Activated naive CD4-positive, alpha-beta T cell treated with anti-CD3 and anti-CD28 coated beads for 36 hours (primary cell): ENCODE data around the gene IRS1. TPM values are rescaled to one million over a fixed set of nuclear protein-coding genes. Genes with fewer than 3 reads are reported as not detected.
A peak's percentile ranks its signal among the peaks of the same experiment; 100 is the strongest.

Experiments
- CTCF ChIA-PET: fragments of 350-600 bp; sonication (Branson Sonifier 250); formaldehyde crosslinking; loops from one replicate; lab custom pipeline; 2021; ENCODE audit warnings: antibody characterized with exemption; lab: Charles Lee
- DNase-seq: peaks from one replicate; pipeline ENCODE4 v3.0.0-alpha.2; 2020
- H3K27ac Mint-ChIP-seq: one replicate; pipeline ENCODE4 v1.8.0; 2021; ENCODE audit warnings: mild to moderate bottlenecking, mixed read lengths
- H3K27me3 Mint-ChIP-seq: one replicate; pipeline ENCODE4 v1.8.0; 2021; ENCODE audit warnings: low read depth, mixed read lengths
- H3K36me3 Mint-ChIP-seq: one replicate; pipeline ENCODE4 v1.8.0; 2021; ENCODE audit warnings: low read depth, mixed read lengths
- H3K4me1 Mint-ChIP-seq: one replicate; pipeline ENCODE4 v1.8.0; 2021; ENCODE audit warnings: low read depth, mixed read lengths
- H3K4me3 Mint-ChIP-seq: one replicate; pipeline ENCODE4 v1.8.0; 2021; ENCODE audit warnings: mild to moderate bottlenecking, moderate library complexity, mixed read lengths
- H3K9me3 Mint-ChIP-seq: one replicate; pipeline ENCODE4 v1.8.0; 2021; ENCODE audit warnings: mixed read lengths
- intact Hi-C: fragments of 100-400 bp; cut with micrococcal nuclease; formaldehyde crosslinking; loops from one replicate; pipeline ENCODE4 v1.15.1; 2023
- total RNA-seq, 2 experiments: library from RNA; stranded (reverse); gene quantifications; one replicate each; pipeline ENCODE4 v1.2.3, GENCODE V29; 2021

Gene IRS1
- total RNA-seq, 2 experiments from 2014 or later: 2.6 to 2.7 TPM

DNA sequence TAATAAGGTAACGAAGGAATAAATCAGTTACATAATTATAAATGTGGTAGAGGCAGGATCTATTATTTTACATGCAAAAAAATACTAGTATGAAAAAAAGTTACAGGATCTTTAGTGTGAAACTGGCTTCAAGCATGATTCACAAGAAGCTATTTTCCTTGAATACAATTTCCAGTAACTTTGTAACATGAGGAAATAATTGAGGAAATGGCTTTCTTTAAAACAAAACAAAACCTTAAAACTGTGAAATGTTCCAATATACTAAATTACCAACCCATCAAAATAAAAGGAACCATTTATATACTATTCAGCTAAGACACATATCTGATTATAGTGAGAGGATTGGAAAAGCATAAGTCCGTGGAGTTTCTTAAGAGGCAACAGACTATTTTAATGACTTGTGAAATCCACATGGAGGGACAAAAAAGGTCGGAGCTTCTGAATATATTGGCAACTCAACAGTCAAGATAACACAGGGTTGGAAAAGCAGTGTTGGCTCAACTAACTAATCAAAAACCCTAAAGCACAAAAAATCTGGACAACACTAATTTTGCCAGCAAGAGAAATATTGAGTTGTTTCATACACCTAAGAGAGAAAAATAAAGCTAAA, 10.6 kb downstream of the IRS1 start:
- CTCF ChIA-PET: interaction anchor here (1.0 to 1.1 kb wide), 2 partner anchors 14 to 15 kb away, joined by 3 read pairs; no protein-coding TSS in a partner anchor
- intact Hi-C loops: loop anchor here (2.0 kb wide), 1 partner anchor 54 kb away; no protein-coding TSS in a partner anchor
- Mint-ChIP-seq H3K9me3 (no peaks in the 10 kb centered on the region), H3K27me3 (no peaks in the 10 kb centered on the region), H3K4me1 (peaks cover 28% of the 10 kb centered on the region), H3K27ac (no peak overlapping the region), H3K4me3 (no peak overlapping the region), H3K36me3 (no peaks in the 10 kb centered on the region)
- no peak for DNase-seq

DNA sequence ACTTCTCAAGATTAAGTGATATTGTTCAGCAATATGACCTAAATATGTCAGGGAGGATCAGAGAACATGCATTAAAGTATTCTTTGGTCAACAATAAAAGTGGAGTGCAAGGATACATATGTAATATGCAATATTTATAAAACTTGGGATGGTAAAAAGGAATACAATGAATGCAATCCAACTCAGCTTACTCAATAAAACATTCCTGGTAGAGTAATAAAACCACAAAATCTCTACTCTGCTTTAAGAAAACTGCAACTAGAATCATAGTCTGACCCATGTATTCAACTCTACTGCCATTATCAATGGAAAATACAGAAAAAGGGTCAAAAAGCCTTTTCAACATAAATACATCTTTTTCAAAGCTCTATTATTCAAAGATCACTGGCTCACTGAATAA, 11.6 kb downstream of the IRS1 start:
- H3K9me3 Mint-ChIP-seq: no peaks in the 10 kb centered on the region
- no peaks in the 10 kb centered on the region for H3K27me3 Mint-ChIP-seq
- H3K36me3 Mint-ChIP-seq: no peaks in the 10 kb centered on the region
- no peak overlapping the region for H3K4me3 Mint-ChIP-seq
- intact Hi-C loops: loop anchor here (2.0 kb wide), 1 partner anchor 53 kb away; no protein-coding TSS in a partner anchor
- DNase-seq: no peak
- peaks cover 23% of the 10 kb centered on the region for H3K4me1 Mint-ChIP-seq
- CTCF ChIA-PET: interaction anchor here (0.6 to 0.7 kb wide), 2 partner anchors 225 to 381 kb away, joined by 3 to 4 read pairs; no protein-coding TSS in a partner anchor
- H3K27ac Mint-ChIP-seq: no peak overlapping the region

- Mint-ChIP-seq H3K9me3 (no peaks in the 10 kb centered on the region), H3K4me1 (no peaks in the 10 kb centered on the region), H3K27ac (no peak overlapping the region), H3K4me3 (no peak overlapping the region), H3K27me3 (no peaks in the 10 kb centered on the region), H3K36me3 (no peaks in the 10 kb centered on the region)
- no peak for DNase-seq
- intact Hi-C loops: no loop called here
- CTCF ChIA-PET: interaction anchor here (1.6 kb wide), 1 partner anchor 10 kb away, joined by 5 read pairs; no protein-coding TSS in a partner anchor
Measured at GRCh38 chr2:226783885-226784284, 15.7 kb downstream of the IRS1 start.

- Mint-ChIP-seq H3K4me3 (no peak overlapping the region), H3K36me3 (no peaks in the 10 kb centered on the region), H3K27ac (no peak overlapping the region), H3K4me1 (no peaks in the 10 kb centered on the region), H3K9me3 (no peaks in the 10 kb centered on the region), H3K27me3 (no peaks in the 10 kb centered on the region)
- no peak for DNase-seq
- intact Hi-C loops: no loop called here
- CTCF ChIA-PET: no interaction called here
Measured at GRCh38 chr2:226782092-226782713, 17.4 kb downstream of the IRS1 start.

DNA sequence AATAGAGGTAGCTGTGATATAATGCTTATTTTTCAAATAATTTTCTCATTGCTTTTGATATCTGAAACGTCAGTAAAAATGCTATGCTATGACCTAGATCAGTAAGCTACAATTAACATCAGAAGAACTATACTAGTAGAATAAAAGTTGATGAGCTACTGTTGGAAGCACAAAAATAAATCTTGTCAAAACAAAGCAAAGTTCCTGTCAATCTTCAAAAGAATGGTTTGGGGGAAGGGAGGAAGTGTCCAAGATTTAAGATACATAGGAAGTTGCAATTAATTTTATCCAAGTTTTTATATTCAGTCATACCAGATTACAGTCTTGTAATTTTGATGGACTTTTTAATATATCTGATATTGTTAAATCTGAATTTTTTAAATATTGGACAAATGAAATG, 19.2 kb downstream of the IRS1 start:
- H3K27me3 Mint-ChIP-seq: no peaks in the 10 kb centered on the region
- no peaks in the 10 kb centered on the region for H3K9me3 Mint-ChIP-seq
- CTCF ChIA-PET: interaction anchor here (0.6 to 1.3 kb wide), 2 partner anchors 23 to 150 kb away, joined by 3 read pairs; no protein-coding TSS in a partner anchor
- no peak for DNase-seq
- H3K27ac Mint-ChIP-seq: no peak overlapping the region
- H3K36me3 Mint-ChIP-seq: no peaks in the 10 kb centered on the region
- no peaks in the 10 kb centered on the region for H3K4me1 Mint-ChIP-seq
- no peak overlapping the region for H3K4me3 Mint-ChIP-seq
- intact Hi-C loops: no loop called here

- CTCF ChIA-PET: no interaction called here
- peaks cover 7% of the 10 kb centered on the region for H3K36me3 Mint-ChIP-seq
- H3K4me3 Mint-ChIP-seq: no peak overlapping the region
- DNase-seq: no peak
- no peaks in the 10 kb centered on the region for H3K27me3 Mint-ChIP-seq
- peaks cover 10% of the 10 kb centered on the region for H3K9me3 Mint-ChIP-seq
- peaks cover 9% of the 10 kb centered on the region for H3K4me1 Mint-ChIP-seq
- intact Hi-C loops: no loop called here
- H3K27ac Mint-ChIP-seq: no peak overlapping the region
Measured at GRCh38 chr2:226777611-226778010, 22.0 kb downstream of the IRS1 start.

DNA sequence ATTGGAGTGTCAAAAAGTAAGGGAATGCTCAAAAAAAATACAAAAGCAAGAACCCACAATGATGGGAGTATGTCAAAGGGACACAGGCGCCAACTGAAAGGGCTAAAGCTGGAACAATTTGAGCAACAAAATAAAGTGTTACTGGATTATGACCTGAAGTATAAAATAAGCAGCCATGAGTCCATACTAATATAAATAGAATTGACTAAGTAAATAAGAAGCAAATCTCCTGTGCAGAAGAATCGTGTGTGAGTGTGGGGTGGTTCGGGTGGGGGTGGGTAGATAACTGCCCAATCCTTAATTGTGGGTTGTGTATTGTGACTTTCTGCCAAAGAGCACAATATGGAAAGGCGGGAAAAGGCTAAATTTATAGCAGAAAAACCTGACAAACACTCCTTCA, 23.5 kb downstream of the IRS1 start:
- Mint-ChIP-seq H3K4me1 (peaks cover 19% of the 10 kb centered on the region), H3K4me3 (no peak overlapping the region), H3K27ac (no peak overlapping the region), H3K27me3 (no peaks in the 10 kb centered on the region), H3K9me3 (peaks cover 10% of the 10 kb centered on the region), H3K36me3 (peaks cover 7% of the 10 kb centered on the region)
- CTCF ChIA-PET: no interaction called here
- no peak for DNase-seq
- intact Hi-C loops: no loop called here

DNA sequence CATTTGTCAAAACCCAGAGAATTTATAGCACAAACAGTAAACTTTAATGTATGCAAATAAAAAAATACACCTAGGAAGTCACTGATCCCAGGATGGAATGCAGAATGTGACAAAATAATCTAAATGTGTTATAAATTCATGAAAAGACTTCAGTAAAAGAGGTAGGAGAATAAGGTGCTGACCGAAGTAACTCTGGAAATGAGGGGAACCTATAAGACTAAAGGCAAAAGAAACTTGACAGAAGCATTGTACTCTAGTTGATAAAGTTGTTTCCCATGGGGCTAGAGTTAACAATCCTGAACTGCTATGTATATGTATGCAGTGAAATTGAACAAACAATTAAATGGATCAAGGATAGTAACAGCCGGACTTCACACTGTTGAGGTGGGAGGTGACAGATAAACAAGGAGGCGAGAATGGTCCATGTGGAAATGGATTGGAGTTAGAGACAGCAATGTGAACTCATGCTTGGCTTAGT, 24.5 kb downstream of the IRS1 start:
- H3K27me3 Mint-ChIP-seq: no peaks in the 10 kb centered on the region
- H3K36me3 Mint-ChIP-seq: peaks cover 7% of the 10 kb centered on the region
- peaks cover 10% of the 10 kb centered on the region for H3K9me3 Mint-ChIP-seq
- CTCF ChIA-PET: no interaction called here
- no peak overlapping the region for H3K27ac Mint-ChIP-seq
- peaks cover 21% of the 10 kb centered on the region for H3K4me1 Mint-ChIP-seq
- no peak overlapping the region for H3K4me3 Mint-ChIP-seq
- intact Hi-C loops: no loop called here
- DNase-seq: no peak

GRCh38 chr2:226773291-226773690, 26.3 kb downstream of the IRS1 start:
- Mint-ChIP-seq H3K4me1 (peaks cover 21% of the 10 kb centered on the region), H3K4me3 (no peak overlapping the region), H3K9me3 (peaks cover 10% of the 10 kb centered on the region), H3K27ac (no peak overlapping the region), H3K27me3 (no peaks in the 10 kb centered on the region), H3K36me3 (peaks cover 7% of the 10 kb centered on the region)
- CTCF ChIA-PET: interaction anchor here (0.6 to 2.0 kb wide), 7 partner anchors 11 to 1016 kb away, joined by 3 to 6 read pairs (median 3); no protein-coding TSS in a partner anchor
- intact Hi-C loops: loop anchor here (2.0 to 5.0 kb wide), 2 partner anchors 18 to 121 kb away; no protein-coding TSS in a partner anchor
- no peak for DNase-seq

- peaks cover 10% of the 10 kb centered on the region for H3K9me3 Mint-ChIP-seq
- intact Hi-C loops: loop anchor here (1.0 to 5.0 kb wide), 3 partner anchors 16 to 120 kb away; no protein-coding TSS in a partner anchor
- CTCF ChIA-PET: interaction anchor here (0.6 to 2.0 kb wide), 5 partner anchors 12 to 1016 kb away, joined by 3 to 6 read pairs (median 3); no protein-coding TSS in a partner anchor
- no peak for DNase-seq
- no peak overlapping the region for H3K27ac Mint-ChIP-seq
- peak overlapping the region; percentile 10 for H3K4me3 Mint-ChIP-seq
- peaks cover 7% of the 10 kb centered on the region for H3K36me3 Mint-ChIP-seq
- H3K27me3 Mint-ChIP-seq: no peaks in the 10 kb centered on the region
- peaks cover 21% of the 10 kb centered on the region for H3K4me1 Mint-ChIP-seq
Measured at GRCh38 chr2:226772389-226773179, 27.0 kb downstream of the IRS1 start.

GRCh38 chr2:226771067-226771466, 28.6 kb downstream of the IRS1 start:
- CTCF ChIA-PET: interaction anchor here (0.7 to 2.0 kb wide), 4 partner anchors 10 to 84 kb away, joined by 3 to 6 read pairs (median 3); no protein-coding TSS in a partner anchor
- Mint-ChIP-seq H3K36me3 (peaks cover 7% of the 10 kb centered on the region), H3K4me1 (peaks cover 21% of the 10 kb centered on the region), H3K27me3 (no peaks in the 10 kb centered on the region), H3K9me3 (peaks cover 10% of the 10 kb centered on the region), H3K4me3 (no peak overlapping the region), H3K27ac (no peak overlapping the region)
- no peak for DNase-seq
- intact Hi-C loops: loop anchor here (5.0 kb wide), 1 partner anchor 119 kb away; no protein-coding TSS in a partner anchor
